Inferior parietal cortex (tissue), 1 donor: ENCODE measurements around the gene ABTB1.
A peak's percentile ranks its signal among the peaks of the same experiment; 100 is the strongest.

ENCODE experiments used
- DNase-seq: peaks from one replicate; pipeline ENCODE4 v3.0.0-alpha.2; 2016; ENCODE audit errors: extremely low spot score

ABTB1 gene

DNA sequence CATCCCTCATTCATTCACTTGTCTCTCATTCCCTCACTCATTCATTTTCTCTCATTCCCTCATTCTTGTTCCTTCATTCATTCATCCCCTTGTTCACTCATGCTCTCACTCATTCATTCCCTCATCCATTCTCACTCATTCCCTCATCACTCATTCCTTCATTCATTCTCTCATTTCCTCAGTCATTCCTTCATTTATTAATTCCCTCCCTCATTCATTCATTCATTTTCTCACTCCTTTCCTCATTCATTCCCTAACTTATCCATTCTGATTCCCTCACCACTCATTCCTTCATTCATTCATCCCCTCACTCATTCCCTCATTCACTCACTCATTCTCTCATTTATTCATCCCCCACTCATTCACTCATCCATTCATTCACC, 13.8 kb downstream of the ABTB1 start:
- no peak for DNase-seq

DNA sequence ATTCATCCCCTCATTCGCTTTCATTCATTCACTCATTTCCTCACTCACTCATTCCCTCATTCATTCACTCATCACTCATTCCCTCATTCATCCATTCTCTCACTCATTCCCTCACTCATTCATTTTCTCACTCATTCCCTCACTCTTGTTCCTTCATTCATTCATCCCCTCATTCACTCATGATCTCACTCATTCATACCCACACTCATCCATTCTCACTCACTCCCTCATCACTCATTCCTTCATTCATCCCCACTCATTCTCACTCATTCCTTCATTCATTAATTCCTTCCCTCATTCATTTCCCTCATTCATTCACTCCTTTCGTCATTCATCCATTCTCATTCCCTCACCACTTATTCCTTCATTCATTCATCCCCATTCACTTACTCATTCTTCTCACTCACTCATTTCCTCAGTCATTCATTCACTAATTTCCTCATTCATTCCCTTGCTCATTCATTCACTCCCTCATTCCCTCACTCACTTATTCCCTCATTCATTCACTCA, 14.5 kb downstream of the ABTB1 start:
- DNase-seq = no peak

DNA sequence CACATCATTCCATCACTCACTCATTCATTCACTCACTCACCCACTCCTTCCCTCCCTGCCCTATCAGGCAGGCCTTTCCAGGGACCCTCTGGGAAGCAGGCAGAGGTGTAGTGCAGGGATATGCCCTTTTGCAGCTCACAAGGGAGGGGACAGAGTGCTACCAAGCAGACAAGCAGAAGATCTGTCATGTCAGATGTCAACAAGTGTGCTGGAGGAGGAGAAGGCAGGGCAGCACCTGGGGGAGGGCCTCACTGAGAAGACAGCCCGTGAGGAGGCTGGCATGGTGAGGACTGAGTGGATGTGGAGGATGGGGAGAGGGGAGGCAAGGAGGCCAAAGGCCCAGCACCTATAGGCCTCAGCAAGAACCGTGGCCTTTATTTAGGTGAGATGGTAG, 15.3 kb downstream of the ABTB1 start:
- no peak for DNase-seq

DNA sequence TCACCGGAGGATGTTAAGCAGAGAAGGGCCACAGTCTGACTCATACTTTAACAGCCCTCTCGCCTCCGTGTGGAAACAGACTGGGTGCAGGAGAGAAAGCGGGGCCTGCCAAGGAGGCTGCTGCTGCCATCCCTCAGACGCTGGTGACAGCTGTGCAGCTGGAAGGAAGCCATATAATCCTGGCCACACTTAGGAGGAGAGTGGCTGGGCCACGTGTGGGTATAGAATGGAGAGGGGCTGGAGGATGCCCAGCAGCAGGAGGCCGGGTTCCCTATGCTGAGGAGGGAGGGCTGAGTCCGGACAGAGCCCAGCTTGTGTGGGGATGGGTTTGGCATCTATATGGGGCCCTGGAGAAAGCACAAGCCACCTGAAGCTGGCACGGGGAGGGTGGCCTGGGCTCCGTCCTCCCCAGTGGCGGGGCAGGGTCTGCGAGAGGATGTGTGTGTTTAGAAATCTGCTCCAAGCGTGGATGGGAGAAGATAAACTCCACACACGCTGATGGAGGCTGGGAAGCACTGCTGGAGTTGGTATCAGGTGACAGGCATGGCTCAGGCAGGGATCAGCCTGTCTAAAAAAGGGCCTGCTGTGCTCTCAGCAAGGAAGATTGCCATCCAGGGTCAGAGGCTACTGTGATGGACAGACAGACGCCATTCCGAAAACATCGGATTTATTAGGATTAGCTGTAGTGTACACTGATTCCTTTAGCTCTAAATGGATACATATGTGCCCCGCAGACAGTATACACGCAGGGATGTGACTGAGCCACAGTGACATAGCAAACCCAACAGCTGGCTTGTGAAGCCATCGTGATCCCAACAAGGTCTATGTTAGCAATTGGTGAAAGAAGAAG, 15.9 kb downstream of the ABTB1 start:
- DNase-seq = peak; percentile 65

DNA sequence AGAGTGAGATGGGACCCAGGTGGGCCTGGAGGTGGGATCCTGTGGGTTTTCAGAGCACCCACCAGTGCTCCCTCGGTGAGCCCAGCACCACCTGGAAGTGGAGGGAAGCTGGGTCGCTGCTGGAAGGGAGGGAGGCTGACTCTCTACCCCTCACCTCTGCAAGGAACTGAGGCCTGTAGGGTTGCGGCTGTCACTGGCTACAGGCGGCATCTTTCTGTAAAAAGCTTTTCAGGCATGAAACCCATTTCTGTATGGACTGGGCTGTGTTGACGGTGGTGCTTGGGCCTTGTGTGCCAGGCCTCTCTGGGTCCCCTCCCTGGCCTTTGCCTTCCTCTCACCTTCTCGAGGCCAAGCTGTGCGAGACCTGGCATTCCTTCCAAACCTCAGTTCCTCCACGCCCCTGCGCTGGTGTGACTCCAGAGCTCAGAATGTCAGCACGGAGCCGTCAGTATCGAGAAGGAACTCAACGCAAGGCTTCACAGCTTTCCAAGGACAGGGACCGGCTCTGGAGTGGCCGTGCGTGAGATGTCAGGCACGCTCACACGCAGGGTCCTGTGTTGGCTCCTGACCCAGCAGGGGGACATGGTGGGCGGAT, 16.6 kb downstream of the ABTB1 start:
- DNase-seq = no peak

DNA sequence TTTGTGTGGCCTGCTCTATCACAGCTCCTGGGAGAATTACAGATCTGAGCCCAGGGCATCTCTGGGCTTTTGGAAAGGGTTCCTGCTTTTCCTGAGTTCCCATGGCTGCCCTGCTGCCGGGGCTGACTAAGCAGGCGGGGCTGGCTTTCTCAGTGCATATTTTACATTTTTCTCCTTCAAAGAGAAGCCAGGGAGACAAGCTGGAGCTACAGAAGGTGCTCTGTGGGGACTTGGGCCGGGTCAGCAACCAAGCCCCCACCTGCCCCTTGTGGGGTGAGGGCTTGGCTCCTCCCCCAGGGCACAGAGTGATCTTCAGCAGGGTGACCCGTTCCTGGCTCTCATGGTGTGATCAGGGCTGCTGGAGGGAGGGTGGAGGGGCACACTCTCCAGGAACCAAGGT, 17.4 kb downstream of the ABTB1 start:
- DNase-seq = no peak

DNA sequence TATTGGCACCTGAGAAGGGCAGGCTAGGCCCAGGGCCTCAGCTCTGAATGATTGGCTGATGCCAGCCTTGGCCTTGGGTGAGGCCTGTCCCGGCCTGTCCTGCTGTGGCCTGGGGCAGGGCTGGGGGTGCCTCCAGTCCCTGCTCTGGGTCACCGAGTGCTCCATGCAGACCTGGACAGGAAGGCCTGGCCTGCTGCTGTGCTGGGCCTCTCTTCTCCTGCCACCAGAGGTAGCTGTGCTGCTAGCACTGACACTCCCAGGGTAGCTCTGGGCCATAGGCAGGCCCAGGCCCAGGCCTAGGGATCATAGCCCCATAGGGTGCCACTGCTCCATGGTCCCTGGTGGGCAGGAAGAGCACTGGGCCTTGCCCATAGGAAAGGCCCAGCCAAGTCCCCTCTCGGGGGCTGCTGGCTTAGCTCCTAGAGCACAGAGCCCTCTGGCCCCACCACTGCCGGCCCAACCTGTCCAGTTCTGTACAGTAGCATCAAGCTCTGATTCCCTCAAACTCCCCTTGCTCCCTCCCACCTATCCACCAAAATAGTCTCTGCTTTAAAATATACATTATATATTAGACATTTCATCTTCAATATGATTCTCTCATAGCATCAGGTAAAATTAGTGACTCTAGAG, 18.2 kb downstream of the ABTB1 start:
- no peak for DNase-seq

DNA sequence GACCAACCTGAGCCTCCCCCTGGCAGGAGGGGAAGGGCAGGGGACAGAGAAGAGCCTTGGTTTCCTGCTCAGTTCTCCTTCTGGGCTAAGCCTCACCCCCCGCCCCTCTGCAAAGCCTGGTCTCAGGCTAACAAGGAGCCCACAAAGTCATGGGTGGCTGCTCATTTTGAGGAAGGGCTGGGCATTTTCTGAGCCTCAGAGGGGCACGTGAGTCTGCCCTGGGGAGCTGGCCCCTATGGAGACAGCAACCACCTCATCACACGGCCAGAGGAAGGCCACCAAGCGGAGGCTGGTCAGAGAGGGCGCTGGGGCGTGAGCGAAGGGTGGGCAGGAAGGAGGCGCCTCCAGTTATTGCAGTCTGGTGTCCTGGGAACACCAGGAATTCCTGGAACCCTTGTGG, 18.7 kb downstream of the ABTB1 start:
- no peak for DNase-seq

DNA sequence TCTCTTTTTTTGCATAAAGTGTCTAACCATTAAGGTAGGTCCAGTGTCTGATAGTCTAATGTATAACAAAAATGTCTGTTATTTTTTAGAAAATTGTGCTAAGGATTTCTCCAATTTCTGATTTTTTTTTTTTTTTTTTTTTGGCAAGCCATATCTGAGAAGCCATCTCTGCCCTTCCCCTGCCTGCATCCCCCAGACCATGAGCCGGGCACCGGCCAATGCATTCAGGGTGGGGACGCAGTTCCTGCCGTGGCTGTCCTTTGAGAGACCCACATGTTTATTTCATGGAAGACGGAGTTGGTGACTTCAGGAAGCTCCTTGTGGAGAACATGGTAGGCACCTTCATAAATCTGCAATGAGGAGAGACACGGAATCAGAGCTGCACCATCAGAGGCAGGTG, 19.2 kb downstream of the ABTB1 start:
- no peak for DNase-seq

DNA sequence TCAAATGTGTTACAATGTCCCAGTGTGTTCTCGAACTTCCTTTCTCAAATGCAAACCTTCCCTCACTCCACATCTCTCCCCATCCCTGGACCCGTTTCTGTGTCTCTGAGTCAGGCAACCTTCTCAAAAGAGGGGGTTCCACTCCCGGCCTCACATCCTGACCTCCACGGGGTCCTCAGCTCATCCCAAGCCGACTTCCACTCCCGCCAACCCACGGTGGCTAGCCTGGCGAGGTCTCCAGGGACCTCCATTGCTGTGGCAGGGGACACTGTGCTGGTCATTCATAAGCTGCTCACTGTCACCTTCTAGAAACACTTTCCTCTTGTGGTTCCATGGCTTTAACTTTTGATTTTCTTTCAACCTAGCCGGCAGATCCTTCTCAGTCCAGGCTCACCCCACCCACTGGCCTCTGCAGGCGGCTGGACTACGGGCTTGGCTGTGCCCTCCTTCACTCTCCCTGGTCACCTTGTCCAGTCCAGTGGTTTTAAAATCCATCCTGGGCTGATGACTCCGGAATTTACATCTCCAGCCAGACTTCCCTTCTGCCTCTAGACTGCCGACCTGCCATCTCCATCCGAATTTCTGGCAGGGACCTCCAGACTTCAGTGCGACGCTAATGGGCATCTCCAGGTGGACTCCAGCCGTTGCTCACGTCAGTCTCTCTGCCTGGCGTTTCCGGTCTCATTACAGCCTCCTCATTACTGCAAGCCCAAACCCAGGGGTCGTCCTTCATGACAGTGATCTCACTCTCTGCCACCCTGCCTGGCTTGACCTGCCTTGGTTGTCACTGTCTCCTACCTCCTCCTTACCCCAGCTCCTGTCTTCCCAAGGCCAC, 20.0 kb downstream of the ABTB1 start:
- DNase-seq = no peak

DNA sequence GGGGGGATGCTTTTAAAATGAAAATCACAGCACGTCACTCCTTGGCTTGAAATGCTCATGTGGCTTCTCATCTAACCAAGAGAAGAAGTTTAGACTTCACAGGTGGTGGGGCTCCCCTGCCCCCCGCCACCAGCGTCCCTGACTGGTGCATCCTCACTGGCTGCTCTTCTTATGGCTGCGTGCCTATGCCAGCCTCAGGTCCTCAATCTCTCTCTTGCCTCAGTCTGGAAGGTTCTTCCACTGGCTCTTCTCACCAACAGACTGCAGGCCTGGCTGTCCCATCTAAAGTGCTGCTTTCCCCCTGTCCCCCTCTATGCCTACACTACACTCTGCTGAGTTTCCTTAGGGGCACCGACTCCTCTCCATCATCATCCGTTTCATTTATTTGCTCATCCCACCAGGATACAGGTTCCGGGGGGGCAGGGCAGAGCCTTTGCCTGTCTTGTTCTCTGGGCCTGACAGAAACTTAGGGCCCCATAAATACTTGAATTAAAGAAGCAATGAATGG, 20.6 kb downstream of the ABTB1 start:
- no peak for DNase-seq

DNA sequence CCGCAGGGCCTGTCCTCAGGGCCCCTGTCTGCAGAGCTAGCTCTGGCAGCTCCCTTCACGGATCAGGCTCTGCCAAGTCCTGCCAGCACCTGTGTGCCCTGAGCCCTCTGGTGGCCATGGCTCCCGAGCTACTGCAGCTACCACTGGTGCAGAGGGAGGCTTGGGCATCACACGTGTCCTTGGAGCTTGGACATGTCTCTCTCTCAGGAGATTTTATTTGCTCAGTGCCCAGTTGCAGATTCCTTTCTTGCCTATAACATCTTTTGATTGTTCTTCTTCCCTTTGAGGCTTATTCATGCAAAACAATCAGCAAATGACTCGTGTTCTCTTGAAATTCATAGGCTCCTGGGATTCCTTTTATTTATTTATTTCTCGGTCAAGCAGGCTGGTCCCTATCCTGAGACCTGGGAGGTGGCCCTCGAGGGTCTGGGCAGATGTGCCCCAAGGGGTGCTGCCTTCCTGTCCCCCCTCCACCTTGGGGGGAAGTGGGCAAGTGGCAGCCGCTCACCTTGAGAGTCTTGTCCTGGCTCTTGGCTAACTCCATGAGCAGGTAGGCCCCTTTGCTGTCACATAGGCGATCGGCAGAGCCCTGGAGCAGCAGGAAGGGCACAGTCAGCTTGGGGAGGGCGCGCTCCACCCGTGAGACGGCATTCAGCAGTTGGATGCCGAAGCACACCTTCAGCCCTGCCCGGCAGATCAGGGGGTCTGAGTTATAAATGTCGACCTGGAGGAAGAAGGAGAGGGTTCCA, 21.9 kb downstream of the ABTB1 start:
- DNase-seq = no peak

DNA sequence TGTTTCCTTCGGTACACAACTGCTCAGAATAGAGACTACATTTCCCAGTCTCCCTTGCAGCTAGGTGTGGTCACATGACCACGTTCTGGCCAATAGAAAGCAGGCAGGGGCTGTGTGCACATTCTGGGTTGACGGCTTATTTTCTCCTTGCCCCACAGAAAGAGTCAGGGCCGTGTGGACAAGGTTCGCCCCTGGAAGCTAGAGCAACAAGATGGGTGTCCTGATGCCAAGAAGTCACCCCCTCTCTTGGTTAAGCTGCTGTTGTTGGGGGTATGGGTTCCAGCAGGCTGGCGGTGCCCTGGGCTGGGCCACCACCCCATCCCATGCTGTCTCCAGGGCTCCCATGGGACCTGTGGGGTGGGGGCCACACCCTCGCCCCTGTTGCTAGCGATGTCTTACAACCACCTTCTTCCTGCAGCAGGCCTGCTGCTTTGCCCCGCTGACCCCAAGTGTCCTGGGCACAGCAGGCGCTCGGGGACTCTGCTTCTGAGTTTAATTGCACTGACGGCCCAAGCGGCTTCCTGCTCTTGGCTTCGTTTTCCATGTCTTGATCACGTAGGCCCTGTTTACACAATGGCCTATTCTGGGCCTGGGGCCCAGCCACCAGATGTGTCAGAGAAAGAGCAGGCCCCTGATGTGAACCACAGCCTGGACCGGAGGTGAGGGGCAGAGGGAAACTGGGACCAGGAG, 24.9 kb downstream of the ABTB1 start:
- DNase-seq = peak; percentile 91

DNA sequence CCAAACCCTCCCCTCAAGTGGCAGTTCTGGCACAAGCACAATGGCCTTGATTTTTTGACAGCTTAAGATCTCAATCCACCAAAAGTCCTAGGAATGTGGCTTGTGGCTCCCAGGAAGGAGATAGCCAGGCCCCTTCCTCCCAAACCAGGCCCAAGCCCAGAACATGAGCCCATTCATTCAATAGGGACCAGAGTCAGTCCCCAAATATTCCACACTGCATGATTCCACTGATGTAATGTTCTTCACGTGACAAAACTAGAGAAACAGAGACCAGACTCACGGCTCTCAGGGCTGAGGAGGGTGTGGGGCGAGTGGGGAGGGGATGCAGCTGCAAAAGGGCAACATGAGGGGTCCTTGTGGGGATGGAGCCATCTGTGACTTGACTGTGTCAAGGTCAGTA, 25.5 kb downstream of the ABTB1 start:
- DNase-seq = no peak

DNA sequence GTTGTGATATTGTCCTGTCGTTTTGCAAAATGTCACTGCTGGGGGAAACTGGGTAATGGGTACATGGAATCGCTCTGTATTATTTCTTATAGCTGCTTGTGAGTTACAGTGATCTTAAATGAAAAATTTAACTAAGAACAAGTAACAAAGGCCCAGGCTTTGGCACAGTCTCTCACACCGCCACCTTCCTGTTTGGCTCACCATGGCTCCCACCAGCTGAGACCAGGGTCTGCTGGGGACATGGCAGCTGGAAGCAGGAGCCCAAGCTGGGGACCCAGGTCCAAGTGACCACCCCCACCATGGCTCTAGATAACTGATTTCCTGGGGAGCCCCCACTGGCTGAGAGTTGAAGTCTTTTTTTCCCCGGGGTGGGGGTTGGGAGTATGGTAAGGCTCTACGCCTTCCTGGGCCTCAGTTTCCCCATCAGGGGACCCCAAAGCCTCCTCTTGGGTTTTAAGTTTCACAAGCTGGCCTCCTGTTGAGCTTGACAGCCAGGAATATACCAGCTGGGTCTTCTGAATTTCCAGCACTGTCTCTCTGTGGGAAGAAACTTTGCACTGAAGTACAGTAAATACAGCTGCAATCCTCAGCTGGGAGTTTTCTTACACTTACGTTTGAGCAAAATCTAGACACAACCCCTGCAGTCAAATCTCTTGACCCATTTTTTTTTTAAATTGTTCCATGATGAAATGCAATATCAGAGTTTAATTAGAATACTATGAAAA, 26.1 kb downstream of the ABTB1 start:
- no peak for DNase-seq

DNA sequence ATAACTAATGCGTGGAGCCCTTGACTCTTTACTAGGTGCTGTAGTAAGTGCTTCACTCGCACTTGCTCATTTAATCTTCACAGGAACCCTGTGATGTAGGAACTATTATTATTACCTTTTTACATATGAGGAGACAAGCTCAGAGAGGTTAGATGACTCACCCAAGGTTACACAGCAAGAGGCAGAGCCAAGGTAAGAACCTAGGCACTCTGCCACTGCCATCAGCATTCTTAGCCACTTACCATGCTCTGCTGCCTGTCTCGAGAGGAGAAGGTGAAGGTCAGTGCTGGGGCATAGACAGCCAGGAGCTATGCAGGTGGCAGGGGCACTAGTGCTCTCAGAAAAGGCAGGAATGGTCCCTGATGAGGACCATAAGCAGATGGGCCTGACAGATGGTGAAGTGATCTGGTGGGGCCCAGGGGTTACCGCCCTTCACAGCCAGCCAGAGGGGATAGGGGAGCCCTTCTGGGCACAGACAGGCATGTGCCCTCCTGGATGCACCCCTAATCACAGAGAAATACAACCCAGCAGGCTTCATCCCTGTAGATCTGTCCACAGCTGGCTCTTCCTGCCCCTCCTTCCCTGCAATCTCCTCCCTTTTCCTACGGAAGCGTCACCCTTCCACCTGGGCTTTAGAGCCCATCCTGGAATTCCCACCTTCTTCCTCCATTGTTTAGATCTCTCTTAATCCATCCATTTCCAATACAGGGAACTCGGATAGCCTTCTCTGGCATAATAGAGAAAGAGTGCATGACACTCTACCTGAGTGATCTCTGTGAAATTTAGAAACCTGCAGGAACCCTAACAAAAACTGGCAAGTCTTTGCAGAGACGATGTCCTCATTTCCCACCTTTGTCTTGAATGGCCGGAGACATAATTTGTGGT, 26.9 kb downstream of the ABTB1 start:
- no peak for DNase-seq

DNA sequence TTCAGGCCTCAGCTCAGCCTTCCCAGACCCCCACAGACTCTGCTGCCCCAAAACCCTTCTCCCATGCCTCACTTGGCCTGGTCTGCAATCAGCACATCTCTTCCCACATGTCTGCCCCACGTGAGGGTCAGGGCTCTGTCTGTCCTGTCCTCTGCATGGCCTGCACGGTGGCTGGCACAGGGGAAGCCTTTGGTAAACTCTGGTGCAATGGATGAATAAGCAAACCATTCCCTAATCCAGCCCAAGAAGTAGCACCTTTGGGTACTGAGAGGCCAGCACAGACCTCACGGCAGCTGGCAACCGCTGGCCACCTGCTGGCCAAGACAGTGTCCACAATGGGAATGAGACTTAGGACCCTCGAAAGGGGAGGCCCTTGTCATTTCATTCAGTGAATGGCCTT, 27.7 kb downstream of the ABTB1 start:
- no peak for DNase-seq

DNA sequence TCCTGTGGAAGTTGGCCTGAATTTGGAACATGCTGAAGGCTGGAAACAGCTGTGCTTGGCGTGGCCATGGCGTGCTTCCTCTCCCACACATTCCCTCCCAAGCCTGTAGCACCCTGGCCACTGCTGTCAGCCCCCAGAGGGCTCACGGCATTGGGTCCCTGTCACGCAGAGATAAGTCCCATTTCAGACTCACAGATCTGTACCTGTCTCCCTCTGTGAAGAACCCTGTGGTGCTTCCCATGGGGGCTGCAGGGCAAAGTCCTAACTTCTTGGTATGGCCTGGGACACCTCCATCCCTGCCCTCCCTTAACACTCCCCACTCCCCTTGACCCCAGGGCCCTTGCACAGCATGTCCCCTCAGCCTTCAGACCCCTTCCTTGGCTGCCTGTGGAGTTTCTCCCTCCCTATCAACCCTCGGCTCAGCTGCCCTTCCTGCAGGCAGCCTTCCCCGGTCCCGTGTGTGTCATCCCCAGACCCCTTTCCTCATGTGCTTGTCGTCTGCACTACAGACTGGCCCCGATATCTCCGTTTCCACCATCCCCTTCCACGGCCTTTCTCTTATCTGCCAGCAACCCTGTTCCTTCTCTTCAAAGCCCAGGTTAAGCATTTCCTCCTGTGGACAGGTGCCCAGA, 28.6 kb downstream of the ABTB1 start:
- DNase-seq = no peak
